ENCODE measurements around the gene ELL. TPM values are rescaled to one million over a fixed set of nuclear protein-coding genes. Genes with fewer than 3 reads are reported as not detected.

The ELL gene
- total RNA-seq, 3 donors from 2014 or later (not counting 1 experiment from before 2014, with no cell fraction given): 61.1 to 64.3 (median 63.8) TPM

- no peak overlapping the region for H3K4me3 ChIP-seq (ENCODE audit: low read length)
- ATAC-seq (no peak), DNase-seq (no peak)
- no peak for TF ChIP-seq CTCF (IDR thresholded peaks at IDR 0.05)
- Mint-ChIP-seq H3K27ac (peak overlapping the region; percentile 93 to 99), H3K27me3 (ENCODE audit: low read depth in 2 of 2) (no peaks in the 10 kb centered on the region), H3K9me3 (no peaks in the 10 kb centered on the region), H3K4me3 (no peak overlapping the region), H3K4me1 (peaks cover 59 to 76% of the 10 kb centered on the region in 2 donors), H3K36me3 (no peaks in the 10 kb centered on the region)
- H3K4me1 ChIP-seq (ENCODE audit: control insufficient read depth, insufficient read depth, low read length): peaks cover 80% of the 10 kb centered on the region
- H3K27me3 ChIP-seq (ENCODE audit: control insufficient read depth, insufficient read depth, low read length): no peaks in the 10 kb centered on the region
- 88% methylated on average over 13 of the region's 13 CpGs for WGBS (ENCODE audit: insufficient coverage)
- H3K36me3 ChIP-seq (ENCODE audit: control insufficient read depth, insufficient read depth, low read length): peaks cover 3% of the 10 kb centered on the region
- H3K27ac ChIP-seq (ENCODE audit: low read length): peak overlapping the region; percentile 85
- intact Hi-C loops (cut with micrococcal nuclease): no loop called here
- H3K9me3 ChIP-seq (ENCODE audit: control insufficient read depth, insufficient read depth, low read length): no peaks in the 10 kb centered on the region
Measured at GRCh38 chr19:18474366-18474887, 47.4 kb downstream of the ELL start.

GRCh38 chr19:18473706-18474087 is 48.2 kb downstream of the ELL start:
- DNase-seq: no peak
- Histone ChIP-seq H3K9me3 (ENCODE audit: control insufficient read depth, insufficient read depth, low read length) (no peaks in the 10 kb centered on the region), H3K4me1 (ENCODE audit: control insufficient read depth, insufficient read depth, low read length) (peaks cover 76% of the 10 kb centered on the region), H3K36me3 (ENCODE audit: control insufficient read depth, insufficient read depth, low read length) (peaks cover 3% of the 10 kb centered on the region), H3K27ac (ENCODE audit: low read length) (peak overlapping the region; percentile 85), H3K27me3 (ENCODE audit: control insufficient read depth, insufficient read depth, low read length) (no peaks in the 10 kb centered on the region), H3K4me3 (ENCODE audit: low read length) (no peak overlapping the region)
- no peaks in the 10 kb centered on the region for H3K27me3 Mint-ChIP-seq (ENCODE audit: low read depth in 2 of 2)
- peaks cover 52 to 74% of the 10 kb centered on the region in 2 donors for H3K4me1 Mint-ChIP-seq
- ATAC-seq: no peak
- 99% methylated on average over 8 of the region's 8 CpGs for WGBS (ENCODE audit: insufficient coverage)
- no peak overlapping the region for H3K4me3 Mint-ChIP-seq
- TF ChIP-seq CTCF (IDR thresholded peaks at IDR 0.05): no peak
- H3K9me3 Mint-ChIP-seq: no peaks in the 10 kb centered on the region
- peak overlapping the region; percentile 93 to 99 for H3K27ac Mint-ChIP-seq
- H3K36me3 Mint-ChIP-seq: no peaks in the 10 kb centered on the region
- intact Hi-C loops (cut with micrococcal nuclease): no loop called here

GRCh38 chr19:18473003-18473705 is 48.7 kb downstream of the ELL start:
- H3K36me3 Mint-ChIP-seq: no peaks in the 10 kb centered on the region
- Histone ChIP-seq H3K4me1 (ENCODE audit: control insufficient read depth, insufficient read depth, low read length) (peaks cover 71% of the 10 kb centered on the region), H3K9me3 (ENCODE audit: control insufficient read depth, insufficient read depth, low read length) (no peaks in the 10 kb centered on the region), H3K36me3 (ENCODE audit: control insufficient read depth, insufficient read depth, low read length) (peaks cover 3% of the 10 kb centered on the region), H3K27me3 (ENCODE audit: control insufficient read depth, insufficient read depth, low read length) (no peaks in the 10 kb centered on the region), H3K27ac (ENCODE audit: low read length) (no peak overlapping the region), H3K4me3 (ENCODE audit: low read length) (no peak overlapping the region)
- H3K27me3 Mint-ChIP-seq (ENCODE audit: low read depth in 2 of 2): no peaks in the 10 kb centered on the region
- no peak for ATAC-seq
- peaks cover 49 to 74% of the 10 kb centered on the region in 2 donors for H3K4me1 Mint-ChIP-seq
- WGBS (ENCODE audit: insufficient coverage): 88% methylated on average over 8 of the region's 8 CpGs
- no peaks in the 10 kb centered on the region for H3K9me3 Mint-ChIP-seq
- intact Hi-C loops (cut with micrococcal nuclease): no loop called here
- H3K4me3 Mint-ChIP-seq: peak overlapping the region; percentile 43
- H3K27ac Mint-ChIP-seq: peak overlapping the region; percentile 93 to 99
- TF ChIP-seq CTCF (IDR thresholded peaks at IDR 0.05): no peak
- DNase-seq: no peak

Data from natural killer cell (primary cell).